ENCODE measurements around the gene PRUNE2. TPM values are rescaled to one million over a fixed set of nuclear protein-coding genes. Genes with fewer than 3 reads are reported as not detected.

The PRUNE2 gene
- total and polyA plus RNA-seq, 9 of the 15 experiments (the other 6 are each of a cell fraction or from before 2014, with no cell fraction given) = 0.05 to 0.45 (median 0.18) TPM; not detected in 1

DNA sequence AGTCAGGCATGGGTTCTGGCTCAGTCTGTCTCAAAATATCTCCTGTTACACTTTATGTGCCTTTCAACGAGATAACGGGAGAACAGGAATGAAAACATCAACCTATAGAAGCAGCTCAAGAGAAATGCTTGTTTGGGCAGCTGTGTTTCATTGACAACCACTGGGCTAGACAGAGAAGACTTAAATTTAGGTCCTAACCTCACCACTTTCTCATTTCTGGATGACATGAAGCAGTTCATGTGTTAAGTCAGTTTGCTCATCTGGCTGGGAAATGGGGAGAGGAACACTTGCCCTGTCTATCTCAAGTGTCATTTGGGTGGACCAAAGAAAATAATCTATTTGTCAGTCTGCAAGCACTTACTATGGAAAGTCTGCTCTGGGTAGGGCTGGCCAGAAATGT lies 208.4 kb downstream of the PRUNE2 start:
- no peak overlapping the region for H3K4me2 ChIP-seq (ENCODE audit: insufficient read depth, low read length)
- WGBS (ENCODE audit: insufficient coverage, low coverage, missing lambda C conversion rate) = 0% methylated on average over 2 of the region's 2 CpGs
- no peak overlapping the region for H3K9ac ChIP-seq (ENCODE audit: insufficient read depth in 1 of 2, low read depth in 2 of 2, low read length in 2 of 2)
- no peaks in the 10 kb centered on the region for H3K79me2 ChIP-seq (ENCODE audit: control insufficient read depth, insufficient read depth, low read length)
- no peaks in the 10 kb centered on the region for H3K9me3 ChIP-seq (replicated peaks; ENCODE audit: control insufficient read depth, insufficient read depth, low read depth, low read length)
- DNase-seq (ENCODE audit: extremely low read depth in 1 of 4, low spot score in 3 of 4) (no peak), FAIRE-seq (no peak), ATAC-seq (no peak)
- ChIA-PET CTCF (ENCODE audit: low intra/inter-chr PET ratio) (no interaction called here), POLR2A (no interaction called here)
- in situ Hi-C loops (cut with MboI) = no loop called here
- H4K20me1 ChIP-seq (replicated peaks; ENCODE audit: control insufficient read depth, insufficient read depth, low read length) = no peaks in the 10 kb centered on the region
- H3K27me3 ChIP-seq (ENCODE audit: control insufficient read depth in 2 of 2, insufficient read depth in 2 of 2, low read length in 2 of 2) = peaks cover 0 to 7% of the 10 kb centered on the region in 2 experiments; a peak in 2 of 5 replicates
- no peak overlapping the region for H3K4me3 ChIP-seq
- BruUV-seq (replicated peaks) = no TSS peak
- intact Hi-C loops (cut with micrococcal nuclease) = loop anchor here (5.0 kb wide), 1 partner anchor 300 kb away; no protein-coding TSS in a partner anchor
- no peaks in the 10 kb centered on the region for H3K36me3 ChIP-seq (ENCODE audit: control insufficient read depth, insufficient read depth, low read length)
- no peak overlapping the region for H2AFZ ChIP-seq (ENCODE audit: low read depth, low read length)
- H3K4me1 ChIP-seq (replicated peaks in 1 of 2; ENCODE audit: control insufficient read depth in 2 of 2, insufficient read depth in 2 of 2, low read length in 2 of 2) = no peaks in the 10 kb centered on the region; a peak in 1 of 5 replicates
- H3K9me1 ChIP-seq (ENCODE audit: control insufficient read depth, insufficient read depth, low read length) = no peaks in the 10 kb centered on the region
- no peak overlapping the region for H3K27ac ChIP-seq (ENCODE audit: extremely low read depth, low read depth, low read length)
- no peak for TF ChIP-seq PRPF4 (IDR thresholded peaks at IDR 0.05; ENCODE audit: insufficient read depth, low read depth, low read length, poor library complexity, severe bottlenecking)
- no peak for TF ChIP-seq ZNF184 (CRISPR knock-in tag; IDR thresholded peaks at IDR 0.05)
- TF ChIP-seq MAZ (CRISPR knock-in tag; conservative IDR thresholded peaks at IDR 0.05 in 1 of 2, IDR thresholded peaks at IDR 0.05 in 1 of 2) = no peak
- TF ChIP-seq, protein P1, sequence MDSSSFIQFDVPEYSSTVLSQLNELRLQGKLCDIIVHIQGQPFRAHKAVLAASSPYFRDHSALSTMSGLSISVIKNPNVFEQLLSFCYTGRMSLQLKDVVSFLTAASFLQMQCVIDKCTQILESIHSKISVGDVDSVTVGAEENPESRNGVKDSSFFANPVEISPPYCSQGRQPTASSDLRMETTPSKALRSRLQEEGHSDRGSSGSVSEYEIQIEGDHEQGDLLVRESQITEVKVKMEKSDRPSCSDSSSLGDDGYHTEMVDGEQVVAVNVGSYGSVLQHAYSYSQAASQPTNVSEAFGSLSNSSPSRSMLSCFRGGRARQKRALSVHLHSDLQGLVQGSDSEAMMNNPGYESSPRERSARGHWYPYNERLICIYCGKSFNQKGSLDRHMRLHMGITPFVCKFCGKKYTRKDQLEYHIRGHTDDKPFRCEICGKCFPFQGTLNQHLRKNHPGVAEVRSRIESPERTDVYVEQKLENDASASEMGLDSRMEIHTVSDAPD (CRISPR knock-in tag; IDR thresholded peaks at IDR 0.05) = no peak
- TF ChIP-seq PTTG1 (tag; IDR thresholded peaks at IDR 0.05; ENCODE audit: low read depth) = no peak
- TF ChIP-seq LCOR (CRISPR knock-in tag; IDR thresholded peaks at IDR 0.05) = no peak
- no peak for TF ChIP-seq JUND (IDR thresholded peaks at IDR 0.05; ENCODE audit: borderline replicate concordance, low read depth, low read length)
- TF ChIP-seq JUND (tag; IDR thresholded peaks at IDR 0.05; ENCODE audit: borderline replicate concordance, low read depth, low read length) = no peak
- TF ChIP-seq E2F5 (CRISPR knock-in tag; IDR thresholded peaks at IDR 0.05) = no peak
- no peak for TF ChIP-seq ZNF121 (CRISPR knock-in tag; conservative IDR thresholded peaks at IDR 0.05)
- TF ChIP-seq PML (IDR thresholded peaks at IDR 0.05; ENCODE audit: low read length) = no peak
- TF ChIP-seq ZKSCAN1 (IDR thresholded peaks at IDR 0.05; ENCODE audit: low read depth, low read length) = no peak
- no peak for TF ChIP-seq MCM3 (IDR thresholded peaks at IDR 0.05)

Data from K562 (cell line).